Measurements from ENCODE around the gene C11orf98. TPM values are rescaled to one million over a fixed set of nuclear protein-coding genes. Genes with fewer than 3 reads are reported as not detected.
"Not testable (repeated sequence)": the region's sequence is repeated elsewhere in the genome, so short reads cannot be mapped to it uniquely, and the experiment has no call there.

The C11orf98 gene
- total RNA-seq, 1 experiment from 2014 or later = 83.6 TPM

DNA sequence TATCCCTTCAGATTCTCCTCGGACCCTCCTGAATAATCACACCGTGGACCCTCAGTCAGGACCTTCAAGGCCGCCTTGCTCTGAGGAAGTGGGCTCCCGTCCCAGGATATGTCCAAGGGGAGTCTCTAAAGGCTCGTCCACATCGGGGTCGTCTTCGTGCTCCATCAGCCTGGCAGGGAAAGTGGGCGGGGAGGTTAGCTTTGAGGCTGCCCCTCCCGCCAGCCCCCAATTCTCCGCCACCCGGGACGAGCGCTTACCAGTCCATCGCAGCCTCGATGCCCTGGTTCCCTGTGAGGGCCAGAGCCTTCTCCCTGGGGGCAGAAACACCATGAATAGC lies 13.4 kb upstream of the C11orf98 start:
- Histone ChIP-seq H3K9me2 (replicated peaks; ENCODE audit: insufficient read depth, low read length) (no peaks in the 10 kb centered on the region), H3K79me2 (ENCODE audit: low read length) (peaks cover 40% of the 10 kb centered on the region), H3K9me3 (ENCODE audit: low read length) (no peaks in the 10 kb centered on the region), H3K36me3 (ENCODE audit: insufficient read depth, low read length) (peaks cover 9% of the 10 kb centered on the region; the same call in 1 of the 2 replicates), H4K20me1 (ENCODE audit: insufficient read depth, low read depth, low read length) (no peaks in the 10 kb centered on the region; the same call in 1 of the 2 replicates), H3K4me1 (ENCODE audit: low read length) (peaks cover 31% of the 10 kb centered on the region), H3K4me2 (ENCODE audit: low read depth, low read length, poor library complexity, severe bottlenecking) (peak overlapping the region; percentile 100), H3K27ac (ENCODE audit: low read length) (peak overlapping the region; percentile 73), H3K9ac (ENCODE audit: low read length) (peak overlapping the region; percentile 97), H3K4me3 (ENCODE audit: low read length) (peak overlapping the region; percentile 98), H3K27me3 (ENCODE audit: low read length) (no peaks in the 10 kb centered on the region), H2AFZ (ENCODE audit: low read length) (no peak overlapping the region)
- peak; percentile 54 for DNase-seq

GRCh38 chr11:62677714-62678113 lies 12.7 kb upstream of the C11orf98 start:
- peaks cover 9% of the 10 kb centered on the region; the same call in 1 of the 2 replicates for H3K36me3 ChIP-seq (ENCODE audit: insufficient read depth, low read length)
- H3K4me3 ChIP-seq (ENCODE audit: low read length) = peak overlapping the region; percentile 98
- peaks cover 38% of the 10 kb centered on the region for H3K4me1 ChIP-seq (ENCODE audit: low read length)
- H3K27ac ChIP-seq (ENCODE audit: low read length) = no peak overlapping the region
- H3K4me2 ChIP-seq (ENCODE audit: low read depth, low read length, poor library complexity, severe bottlenecking) = peak overlapping the region; percentile 100
- no peaks in the 10 kb centered on the region for H3K27me3 ChIP-seq (ENCODE audit: low read length)
- peaks cover 47% of the 10 kb centered on the region for H3K79me2 ChIP-seq (ENCODE audit: low read length)
- peak overlapping the region; percentile 97 for H3K9ac ChIP-seq (ENCODE audit: low read length)
- no peaks in the 10 kb centered on the region for H3K9me3 ChIP-seq (ENCODE audit: low read length)
- no peaks in the 10 kb centered on the region for H3K9me2 ChIP-seq (replicated peaks; ENCODE audit: insufficient read depth, low read length)
- no peaks in the 10 kb centered on the region; the same call in 1 of the 2 replicates for H4K20me1 ChIP-seq (ENCODE audit: insufficient read depth, low read depth, low read length)
- DNase-seq = peak; percentile 38
- no peak overlapping the region for H2AFZ ChIP-seq (ENCODE audit: low read length)

DNA sequence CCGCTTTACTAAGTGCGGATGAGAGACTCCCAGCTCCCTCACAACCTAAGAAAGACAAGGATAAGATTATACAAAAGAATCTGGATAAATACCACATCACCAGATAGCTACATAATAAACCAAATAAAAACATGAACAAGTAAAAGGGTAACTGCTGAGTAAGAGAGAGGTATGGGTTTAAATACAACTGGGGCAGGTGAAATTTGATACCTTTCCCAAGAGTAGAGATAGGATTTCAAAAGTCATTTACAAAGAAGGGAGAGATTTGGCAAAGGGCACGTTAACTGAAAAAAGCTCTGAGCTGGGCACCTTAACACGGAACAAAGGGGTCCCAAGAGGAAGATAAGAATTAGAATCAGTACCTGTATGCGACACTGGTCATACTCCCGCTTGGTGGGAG lies 12.1 kb upstream of the C11orf98 start:
- peak overlapping the region; percentile 98; the same call in 1 of the 2 replicates for H3K4me3 ChIP-seq (ENCODE audit: low read length)
- peak overlapping the region; percentile 100 for H3K4me2 ChIP-seq (ENCODE audit: low read depth, low read length, poor library complexity, severe bottlenecking)
- peaks cover 42% of the 10 kb centered on the region for H3K4me1 ChIP-seq (ENCODE audit: low read length)
- no peaks in the 10 kb centered on the region for H3K9me3 ChIP-seq (ENCODE audit: low read length)
- H2AFZ ChIP-seq (ENCODE audit: low read length) = no peak overlapping the region
- H3K27ac ChIP-seq (ENCODE audit: low read length) = no peak overlapping the region
- peaks cover 51% of the 10 kb centered on the region for H3K79me2 ChIP-seq (ENCODE audit: low read length)
- H4K20me1 ChIP-seq (ENCODE audit: insufficient read depth, low read depth, low read length) = no peaks in the 10 kb centered on the region; the same call in 1 of the 2 replicates
- H3K9ac ChIP-seq (ENCODE audit: low read length) = peak overlapping the region; percentile 97
- H3K36me3 ChIP-seq (ENCODE audit: insufficient read depth, low read length) = peaks cover 9% of the 10 kb centered on the region; the same call in 1 of the 2 replicates
- DNase-seq = peak; percentile 34
- H3K9me2 ChIP-seq (replicated peaks; ENCODE audit: insufficient read depth, low read length) = no peaks in the 10 kb centered on the region
- no peaks in the 10 kb centered on the region for H3K27me3 ChIP-seq (ENCODE audit: low read length)

DNA sequence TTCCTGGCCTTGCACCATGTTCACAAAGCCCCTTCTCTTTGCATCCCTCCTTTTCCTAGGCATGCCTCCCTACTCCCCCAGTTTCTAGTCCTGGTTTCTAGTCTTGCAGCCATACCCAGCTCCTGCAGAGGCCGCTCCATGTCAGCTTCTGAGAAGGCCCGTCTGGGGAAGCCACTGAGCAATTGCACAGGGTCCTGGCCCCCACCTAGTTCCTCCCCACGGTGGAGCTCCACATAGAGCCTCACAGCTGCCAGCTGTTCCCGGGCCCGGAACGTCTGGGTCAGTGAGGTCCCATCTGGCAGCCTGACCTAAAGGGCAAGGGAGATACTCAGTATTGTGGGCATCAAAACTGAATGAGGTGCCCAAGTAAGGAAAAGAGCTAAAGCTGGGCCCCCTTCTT lies 11.7 kb upstream of the C11orf98 start:
- Histone ChIP-seq H3K36me3 (ENCODE audit: insufficient read depth, low read length) (peaks cover 9% of the 10 kb centered on the region; the same call in 1 of the 2 replicates), H3K79me2 (ENCODE audit: low read length) (peaks cover 55% of the 10 kb centered on the region), H3K4me2 (ENCODE audit: low read depth, low read length, poor library complexity, severe bottlenecking) (peak overlapping the region; percentile 100), H3K9me2 (replicated peaks; ENCODE audit: insufficient read depth, low read length) (no peaks in the 10 kb centered on the region), H3K27ac (ENCODE audit: low read length) (no peak overlapping the region), H3K4me3 (ENCODE audit: low read length) (no peak overlapping the region; the same call in 1 of the 2 replicates), H3K9ac (ENCODE audit: low read length) (peak overlapping the region; percentile 97; the same call in 1 of the 2 replicates), H3K4me1 (ENCODE audit: low read length) (peaks cover 42% of the 10 kb centered on the region), H3K27me3 (ENCODE audit: low read length) (no peaks in the 10 kb centered on the region), H4K20me1 (ENCODE audit: insufficient read depth, low read depth, low read length) (no peaks in the 10 kb centered on the region; the same call in 1 of the 2 replicates), H2AFZ (ENCODE audit: low read length) (no peak overlapping the region), H3K9me3 (ENCODE audit: low read length) (no peaks in the 10 kb centered on the region)
- DNase-seq = peak; percentile 33

GRCh38 chr11:62675415-62675814 lies 10.4 kb upstream of the C11orf98 start:
- H2AFZ ChIP-seq (ENCODE audit: low read length); H3K4me3 ChIP-seq (ENCODE audit: low read length); H3K9me2 ChIP-seq (replicated peaks; ENCODE audit: insufficient read depth, low read length); H4K20me1 ChIP-seq (ENCODE audit: insufficient read depth, low read depth, low read length); H3K27ac ChIP-seq (ENCODE audit: low read length); H3K4me2 ChIP-seq (ENCODE audit: low read depth, low read length, poor library complexity, severe bottlenecking); H3K9me3 ChIP-seq (ENCODE audit: low read length); H3K27me3 ChIP-seq (ENCODE audit: low read length); H3K36me3 ChIP-seq (ENCODE audit: insufficient read depth, low read length); DNase-seq; H3K9ac ChIP-seq (ENCODE audit: low read length): not testable (repeated sequence)
- Histone ChIP-seq H3K79me2 (ENCODE audit: low read length) (peaks cover 67% of the 10 kb centered on the region), H3K4me1 (ENCODE audit: low read length) (peaks cover 43% of the 10 kb centered on the region)

GRCh38 chr11:62673196-62673525 lies 8.2 kb upstream of the C11orf98 start:
- Histone ChIP-seq H3K9me2 (replicated peaks; ENCODE audit: insufficient read depth, low read length) (no peaks in the 10 kb centered on the region), H3K36me3 (ENCODE audit: insufficient read depth, low read length) (peaks cover 9% of the 10 kb centered on the region; the same call in 1 of the 2 replicates), H3K4me3 (ENCODE audit: low read length) (peak overlapping the region; percentile 95), H3K4me2 (ENCODE audit: low read depth, low read length, poor library complexity, severe bottlenecking) (peak overlapping the region; percentile 93), H4K20me1 (ENCODE audit: insufficient read depth, low read depth, low read length) (no peaks in the 10 kb centered on the region; the same call in 1 of the 2 replicates), H3K27ac (ENCODE audit: low read length) (no peak overlapping the region), H3K27me3 (ENCODE audit: low read length) (no peaks in the 10 kb centered on the region), H3K79me2 (ENCODE audit: low read length) (peaks cover 68% of the 10 kb centered on the region), H3K4me1 (ENCODE audit: low read length) (peaks cover 42% of the 10 kb centered on the region), H2AFZ (ENCODE audit: low read length) (no peak overlapping the region), H3K9me3 (ENCODE audit: low read length) (no peaks in the 10 kb centered on the region), H3K9ac (ENCODE audit: low read length) (peak overlapping the region; percentile 96)
- DNase-seq = no peak

- peak; percentile 96 for DNase-seq
- Histone ChIP-seq H3K9me2 (replicated peaks; ENCODE audit: insufficient read depth, low read length) (no peaks in the 10 kb centered on the region), H3K4me2 (ENCODE audit: low read depth, low read length, poor library complexity, severe bottlenecking) (peak within 1 kb of the TSS; percentile 93), H3K9ac (ENCODE audit: low read length) (peak within 1 kb of the TSS; percentile 96), H3K27ac (ENCODE audit: low read length) (peak within 1 kb of the TSS; percentile 88), H3K36me3 (ENCODE audit: insufficient read depth, low read length) (peaks cover 8% of the 10 kb centered on the region; the same call in 1 of the 2 replicates), H3K9me3 (ENCODE audit: low read length) (no peaks in the 10 kb centered on the region), H3K79me2 (ENCODE audit: low read length) (peaks cover 63% of the 10 kb centered on the region), H3K4me1 (ENCODE audit: low read length) (peaks cover 39% of the 10 kb centered on the region), H2AFZ (ENCODE audit: low read length) (peak within 1 kb of the TSS; percentile 17; the same call in 1 of the 2 replicates), H3K27me3 (ENCODE audit: low read length) (no peaks in the 10 kb centered on the region), H4K20me1 (ENCODE audit: insufficient read depth, low read depth, low read length) (no peaks in the 10 kb centered on the region), H3K4me3 (ENCODE audit: low read length) (peak within 1 kb of the TSS; percentile 95)
Measured at GRCh38 chr11:62671608-62672389, 6.8 kb upstream of the C11orf98 start, which contains the start of the genes LBHD1 and UQCC3. TSS of gene LBHD1 (minus strand) at chr11:62672267. CDS start at chr11:62670031, 2,236 bp downstream. TSS of gene UQCC3 (plus strand) at chr11:62671673. CDS start at chr11:62671746, 73 bp downstream.

DNA sequence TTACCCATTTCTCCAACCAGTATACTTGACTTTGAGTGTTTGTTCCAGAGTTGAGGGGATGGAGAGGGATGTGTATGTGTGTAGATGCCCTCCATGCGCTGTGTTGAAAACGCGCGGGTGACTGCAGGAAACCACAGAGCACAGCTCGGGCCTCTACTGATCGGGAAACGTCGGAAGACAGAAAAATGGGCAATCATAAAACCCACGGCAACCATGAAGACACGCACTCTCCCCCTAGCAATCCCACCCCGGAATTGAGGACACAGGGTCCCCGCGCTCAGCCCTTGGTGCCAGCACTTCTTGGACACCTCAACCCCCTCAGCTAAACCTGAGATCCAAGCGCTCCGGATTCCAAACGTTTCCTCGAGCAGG lies 6.2 kb upstream of the C11orf98 start:
- peak overlapping the region; percentile 88 for H3K27ac ChIP-seq (ENCODE audit: low read length)
- H3K9me3 ChIP-seq (ENCODE audit: low read length) = no peaks in the 10 kb centered on the region
- peak overlapping the region; percentile 96 for H3K9ac ChIP-seq (ENCODE audit: low read length)
- no peak overlapping the region for H2AFZ ChIP-seq (ENCODE audit: low read length)
- H3K4me3 ChIP-seq (ENCODE audit: low read length) = peak overlapping the region; percentile 95
- no peaks in the 10 kb centered on the region for H3K9me2 ChIP-seq (replicated peaks; ENCODE audit: insufficient read depth, low read length)
- DNase-seq = no peak
- H4K20me1 ChIP-seq (ENCODE audit: insufficient read depth, low read depth, low read length) = no peaks in the 10 kb centered on the region
- H3K4me1 ChIP-seq (ENCODE audit: low read length) = peaks cover 42% of the 10 kb centered on the region
- peaks cover 8% of the 10 kb centered on the region; the same call in 1 of the 2 replicates for H3K36me3 ChIP-seq (ENCODE audit: insufficient read depth, low read length)
- peaks cover 64% of the 10 kb centered on the region for H3K79me2 ChIP-seq (ENCODE audit: low read length)
- H3K4me2 ChIP-seq (ENCODE audit: low read depth, low read length, poor library complexity, severe bottlenecking) = peak overlapping the region; percentile 93
- no peaks in the 10 kb centered on the region for H3K27me3 ChIP-seq (ENCODE audit: low read length)

Data from Karpas-422 (cell line).